HG02642 (cell line): ENCODE results near the gene GIPC3.

Experiments
- ATAC-seq: cut with Tn5 transposase; IDR thresholded peaks from one replicate; pipeline ENCODE4 v1.9.1; 2021; ENCODE audit warnings: mild to moderate bottlenecking; ENCODE audit not compliant: unreplicated experiment, poor library complexity

GIPC3 gene

DNA sequence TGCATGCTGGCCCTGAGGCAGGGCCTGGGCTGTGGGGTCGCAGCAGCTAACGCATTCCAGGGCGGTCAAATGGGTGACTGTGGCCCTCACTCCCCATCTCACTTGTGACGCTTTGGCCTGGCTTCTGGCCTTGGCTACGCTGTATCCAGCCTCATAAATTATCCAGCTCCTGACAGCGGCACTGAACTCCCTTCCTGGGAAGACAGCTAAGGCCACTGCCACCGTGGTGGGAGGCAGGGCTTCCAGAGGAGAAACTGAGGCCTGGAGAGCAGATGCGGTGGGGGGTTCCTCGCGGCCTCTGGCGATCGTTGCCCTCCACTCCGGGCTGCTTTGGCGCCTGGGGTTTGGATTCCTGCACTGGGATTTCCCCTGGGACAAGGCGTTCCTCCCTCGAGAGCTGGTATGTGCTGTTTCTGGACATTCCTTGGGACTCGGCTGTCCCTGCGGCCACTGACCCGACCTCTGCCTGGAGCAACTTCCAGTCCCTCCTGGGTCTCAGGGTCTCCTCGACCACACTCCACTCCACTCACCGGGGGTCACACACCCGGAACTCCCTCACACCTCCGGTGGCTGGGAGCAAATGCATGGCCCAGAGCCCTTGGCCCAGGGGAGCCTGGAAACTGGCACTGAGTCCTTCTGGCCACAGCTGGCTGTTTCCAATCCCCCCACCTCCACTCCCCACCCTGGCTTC is 18.0 kb downstream of the GIPC3 start:
- no peak for ATAC-seq

DNA sequence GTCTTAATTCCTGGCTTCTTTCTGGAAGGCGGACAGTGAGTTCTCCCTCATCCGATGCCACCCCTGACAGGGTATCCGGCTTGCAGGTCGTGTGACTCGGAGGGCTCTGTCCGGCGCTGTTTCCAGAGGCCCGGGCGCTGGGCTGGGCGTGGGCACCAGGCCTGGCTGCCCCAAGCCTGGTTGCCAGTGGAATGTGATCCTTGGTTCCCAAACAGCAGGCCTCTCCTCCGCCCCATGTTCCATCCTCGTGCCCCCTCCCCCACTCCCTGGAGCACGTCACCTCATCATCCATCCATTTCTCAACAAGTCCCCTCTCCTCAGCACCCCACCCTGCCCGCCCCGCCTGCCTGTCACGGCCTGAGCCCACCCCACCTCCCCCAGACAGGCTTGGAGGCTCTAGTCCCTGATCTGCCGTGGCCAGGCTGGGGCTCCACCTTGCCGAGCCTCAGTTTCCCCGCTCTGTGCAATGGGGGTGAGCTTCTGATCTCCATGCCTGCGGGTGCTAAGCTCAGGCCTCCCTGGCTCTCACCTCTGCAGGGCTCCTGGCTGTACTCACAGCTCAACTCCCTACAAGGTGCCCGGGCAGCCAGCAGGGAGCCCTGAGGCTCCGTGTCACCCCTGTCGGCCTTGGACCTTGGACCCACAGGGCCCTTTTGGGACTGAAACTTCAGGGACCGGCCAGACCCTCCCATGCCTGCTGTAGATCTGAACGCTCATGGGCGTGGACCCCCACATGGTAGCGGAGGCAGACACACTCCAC is 19.1 kb downstream of the GIPC3 start:
- no peak for ATAC-seq

DNA sequence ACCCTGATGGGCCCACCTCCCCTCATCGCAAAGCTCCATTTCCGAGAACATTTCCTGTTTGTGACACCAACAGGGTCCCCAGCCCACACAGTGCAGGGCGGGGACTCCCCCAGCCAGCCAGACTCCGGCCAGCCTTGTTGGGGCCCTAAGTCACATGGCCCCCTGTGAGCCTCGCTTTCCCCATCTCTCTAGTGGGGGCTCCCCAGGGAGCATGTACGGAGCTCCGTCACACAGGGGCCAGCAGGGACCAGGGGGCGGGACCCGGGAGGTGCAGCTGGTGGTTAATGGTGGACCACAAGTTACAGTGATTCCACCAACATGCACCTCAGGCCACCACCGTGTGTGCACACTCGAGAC is 19.7 kb downstream of the GIPC3 start:
- ATAC-seq, result no peak

GRCh38 chr19:3605361-3605760 is 20.1 kb downstream of the GIPC3 start:
- ATAC-seq, result no peak

- no peak for ATAC-seq
Observed at GRCh38 chr19:3605770-3606169, 20.5 kb downstream of the GIPC3 start.

DNA sequence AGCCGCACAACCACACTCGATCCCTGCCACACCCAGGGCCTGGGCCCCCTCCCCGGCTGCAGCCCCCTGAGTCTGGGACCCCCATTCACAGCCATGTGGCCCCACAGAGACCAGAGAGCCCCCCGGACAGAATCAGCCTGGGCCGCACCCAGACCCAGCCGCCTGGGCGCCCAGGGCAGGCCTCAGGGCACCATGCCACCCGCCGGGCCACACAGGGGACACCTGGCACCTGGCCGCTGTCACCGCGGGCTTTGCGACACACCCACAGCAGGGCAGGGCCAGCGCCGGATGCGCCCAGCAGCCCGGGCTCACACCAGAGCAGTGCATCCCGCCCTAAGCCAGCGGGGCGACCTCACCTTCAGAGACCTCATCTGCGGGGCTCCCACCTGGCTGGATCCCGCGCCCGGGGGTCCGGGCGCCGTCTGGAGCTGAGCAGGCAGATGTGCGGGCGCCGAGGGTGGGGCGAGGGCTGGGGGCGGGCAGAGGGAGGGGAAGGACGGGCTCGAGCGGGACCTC is 21.0 kb downstream of the GIPC3 start:
- no peak for ATAC-seq

GRCh38 chr19:3606690-3607289 is 21.5 kb downstream of the GIPC3 start, which contains the start of gene TBXA2R:
Gene TBXA2R (minus strand): TSS chr19:3606875. CDS start chr19:3600634, 6,241 bp downstream.
- no peak for ATAC-seq

DNA sequence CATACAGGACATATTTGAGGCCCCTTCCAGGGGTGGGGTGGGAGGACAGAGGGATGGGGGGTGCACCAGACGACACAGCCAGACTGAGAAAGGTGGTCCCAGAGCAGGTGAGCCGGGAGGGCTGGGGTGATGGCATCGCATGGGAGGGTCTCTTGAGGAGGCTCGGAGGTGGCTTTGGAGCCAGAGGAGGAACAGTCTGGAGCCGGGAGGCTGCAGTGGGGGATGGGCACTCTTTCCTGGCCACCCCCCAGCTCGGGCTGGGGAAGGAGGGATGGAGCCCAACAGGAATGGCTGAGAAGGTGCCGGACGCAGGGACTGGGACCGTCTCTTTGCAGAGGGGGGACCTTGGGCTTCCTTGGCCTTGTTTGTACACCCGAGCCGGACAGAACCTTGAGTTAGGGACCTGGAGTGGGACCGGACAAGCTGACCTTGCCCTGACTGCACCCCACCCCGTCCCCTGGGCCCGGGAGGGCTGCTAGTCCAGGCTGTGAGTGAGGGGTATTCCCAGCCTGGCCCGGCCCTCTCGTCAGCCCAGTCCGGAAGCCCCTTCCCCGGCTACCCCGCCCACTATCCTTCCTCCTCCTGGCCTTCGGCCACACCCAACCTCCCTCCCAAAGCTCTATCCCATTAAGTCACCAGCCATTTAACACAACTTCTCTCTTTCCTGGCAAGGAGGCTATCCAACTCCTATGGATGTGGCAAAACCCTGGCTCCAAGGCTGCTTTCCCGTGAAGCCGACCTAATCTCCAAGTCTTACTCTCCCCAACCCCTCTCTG is 22.2 kb downstream of the GIPC3 start:
- no peak for ATAC-seq

GRCh38 chr19:3608079-3608641 is 22.9 kb downstream of the GIPC3 start:
- ATAC-seq, result no peak

DNA sequence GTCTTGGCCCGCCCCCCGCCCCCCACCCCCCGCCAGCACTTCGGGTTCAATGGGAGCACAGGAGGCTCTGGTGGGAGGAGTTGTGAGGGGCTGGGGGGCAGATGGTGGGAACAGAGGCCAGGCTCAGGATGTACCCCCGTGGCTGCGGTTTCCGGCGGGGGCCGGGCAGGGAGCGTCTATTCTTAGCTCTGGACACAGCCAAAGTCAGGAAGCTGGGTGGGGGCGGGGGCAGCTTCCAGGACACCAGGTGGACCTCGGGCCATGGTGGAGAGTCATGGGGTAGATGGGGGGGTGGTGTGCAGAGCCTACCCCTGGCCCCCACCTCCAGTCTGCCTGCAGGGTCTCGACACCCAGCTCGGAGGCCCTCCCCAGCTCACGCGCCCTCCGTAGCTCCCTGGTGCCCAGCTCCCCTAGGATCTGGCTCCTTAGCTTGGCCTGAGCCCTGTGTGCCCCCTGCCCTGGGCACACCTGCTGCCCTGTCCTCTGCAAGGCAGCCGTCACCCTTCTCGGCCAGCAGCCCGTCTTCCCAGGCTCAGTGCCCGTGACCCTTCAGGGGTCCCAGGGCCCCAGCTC is 23.6 kb downstream of the GIPC3 start:
- no peak for ATAC-seq

GRCh38 chr19:3609779-3610719 is 24.8 kb downstream of the GIPC3 start:
- no peak for ATAC-seq

DNA sequence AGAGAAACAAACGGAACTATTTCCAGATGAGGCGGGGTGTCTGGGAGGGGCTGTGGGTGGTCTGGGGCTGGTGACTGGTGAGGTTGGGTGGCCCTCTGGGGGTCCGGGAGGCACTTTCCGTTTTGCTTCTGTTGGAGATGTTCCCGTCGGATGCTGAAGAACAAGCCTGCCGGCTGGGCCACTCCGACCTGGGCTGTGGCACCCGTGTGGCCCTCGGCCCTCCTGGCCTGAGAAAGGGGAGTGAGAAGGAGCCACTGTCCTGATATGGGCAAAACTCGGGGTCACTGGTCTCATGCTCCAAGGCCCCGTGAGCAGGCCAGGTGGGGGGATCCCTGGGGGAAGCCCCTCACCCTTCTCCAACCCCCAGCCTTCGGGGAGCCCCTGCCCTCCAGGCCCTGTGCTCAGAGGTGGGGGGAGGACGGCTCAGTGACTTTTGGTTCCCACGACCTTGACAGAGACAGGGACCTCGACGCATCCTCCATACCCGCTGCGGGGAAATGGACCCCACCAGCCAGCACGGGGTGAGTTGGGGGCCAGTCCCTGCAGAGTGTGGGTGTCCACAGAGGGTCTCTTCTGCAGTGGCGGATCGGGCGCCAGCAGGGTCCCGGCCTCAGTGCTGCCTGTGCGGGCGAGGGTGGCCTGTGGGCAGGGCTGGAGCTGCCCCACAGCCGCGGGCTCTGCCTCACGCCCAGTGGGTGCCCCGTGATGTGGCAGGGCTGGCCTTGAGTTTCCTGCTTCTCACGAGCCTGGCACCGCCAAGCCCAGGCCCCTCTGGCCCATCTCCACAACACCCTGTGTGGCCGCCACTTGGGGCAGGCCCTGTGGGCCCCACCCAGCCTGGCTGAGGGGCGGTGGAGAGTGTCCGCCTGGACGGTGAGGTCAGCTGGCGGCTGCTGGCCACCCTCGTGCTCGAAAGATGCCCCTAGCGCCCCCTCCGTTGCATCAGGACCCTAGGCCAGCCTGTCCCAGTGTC is 25.8 kb downstream of the GIPC3 start:
- no peak for ATAC-seq

- ATAC-seq, result no peak
Observed at GRCh38 chr19:3611841-3612240, 26.6 kb downstream of the GIPC3 start.

- ATAC-seq, result no peak
Observed at GRCh38 chr19:3612330-3612729, 27.1 kb downstream of the GIPC3 start.

DNA sequence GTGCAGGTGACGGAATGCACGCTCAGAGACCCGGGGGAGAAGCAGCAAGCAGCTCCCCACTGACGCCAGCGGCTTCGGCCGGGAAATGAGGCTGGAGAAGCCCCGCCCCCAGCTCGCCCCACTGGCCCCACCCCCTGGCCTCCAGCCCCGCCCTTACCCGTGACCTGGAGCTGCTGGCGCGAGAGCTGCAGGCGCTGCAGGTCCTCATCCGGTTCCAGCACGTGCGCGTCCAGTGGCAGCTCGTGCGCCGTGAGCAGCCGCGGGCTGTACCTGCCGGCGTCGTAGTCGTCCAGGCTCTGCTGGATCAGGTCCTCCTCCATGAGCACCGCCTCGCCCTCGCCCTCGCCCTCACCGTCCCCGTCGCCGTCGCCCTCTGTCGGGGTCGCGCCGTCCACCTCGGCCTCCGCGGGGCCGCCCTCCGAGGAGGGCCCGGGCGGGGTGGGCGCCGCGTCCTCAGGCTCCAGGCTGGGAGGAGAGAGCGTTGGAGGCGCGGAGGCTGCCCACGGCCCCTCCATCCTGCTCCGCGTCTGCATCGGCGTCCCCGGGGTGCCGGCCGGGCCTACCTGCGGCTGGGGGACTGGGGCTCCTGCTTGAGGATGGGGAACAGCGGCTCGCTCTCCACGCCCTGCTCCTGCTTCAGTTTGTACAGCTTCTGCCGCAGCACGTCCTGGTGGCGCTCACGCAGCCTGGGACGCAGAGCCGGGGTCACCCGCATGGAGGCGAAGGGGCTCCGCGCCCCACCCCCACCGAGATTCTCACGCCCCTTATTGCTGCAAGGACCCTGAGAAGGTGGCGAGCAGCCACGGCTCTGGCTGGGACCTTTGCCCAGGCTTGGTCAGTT is 27.8 kb downstream of the GIPC3 start:
- no peak for ATAC-seq

DNA sequence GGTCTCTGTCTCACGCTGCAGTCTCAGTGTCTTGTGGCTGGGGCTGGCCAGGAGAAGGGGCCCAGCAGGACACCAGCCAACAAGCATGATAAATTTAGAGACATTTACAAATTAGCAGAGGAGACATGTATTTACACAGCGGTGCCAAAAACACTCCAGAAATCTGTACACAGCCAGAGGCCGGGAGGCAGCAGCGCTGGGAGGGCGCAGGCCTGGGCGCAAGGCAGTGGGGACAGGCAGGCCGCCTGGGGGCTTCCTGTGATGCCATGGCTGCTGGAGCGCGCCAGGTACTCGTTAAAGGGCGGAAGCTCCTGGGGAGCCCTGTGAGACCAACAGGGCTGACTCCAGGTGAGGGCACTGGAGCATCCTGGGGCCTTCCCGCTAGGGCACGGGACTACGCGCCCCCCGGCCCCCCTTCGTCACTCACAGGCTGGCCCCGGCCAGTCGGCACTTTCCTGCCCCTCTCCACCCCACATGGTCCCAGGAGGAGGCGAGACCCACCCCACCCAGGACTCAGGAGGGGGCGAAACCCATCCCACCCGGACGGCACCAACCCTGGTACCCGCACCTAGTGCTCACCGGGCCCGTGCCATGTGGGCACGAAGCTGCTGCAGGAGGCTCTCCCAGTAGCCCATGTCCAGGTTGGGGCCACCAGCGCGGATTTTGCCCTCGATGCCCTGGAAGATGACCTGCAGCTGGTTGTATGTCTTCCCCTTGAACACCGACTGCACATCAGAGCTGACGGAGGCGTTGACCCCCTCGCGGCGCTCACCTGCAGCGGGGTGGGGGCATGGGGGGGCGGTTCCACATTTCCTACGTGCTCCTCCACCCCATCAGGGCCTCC is 28.8 kb downstream of the GIPC3 start:
- ATAC-seq, result no peak
